Activated gamma-delta T cell (primary cell): ENCODE data around the gene PTGIS.

Experiments
- DNase-seq: peaks from one replicate; lab custom pipeline; 2025; lab: John Stamatoyannopoulos, UW

The PTGIS gene

DNA sequence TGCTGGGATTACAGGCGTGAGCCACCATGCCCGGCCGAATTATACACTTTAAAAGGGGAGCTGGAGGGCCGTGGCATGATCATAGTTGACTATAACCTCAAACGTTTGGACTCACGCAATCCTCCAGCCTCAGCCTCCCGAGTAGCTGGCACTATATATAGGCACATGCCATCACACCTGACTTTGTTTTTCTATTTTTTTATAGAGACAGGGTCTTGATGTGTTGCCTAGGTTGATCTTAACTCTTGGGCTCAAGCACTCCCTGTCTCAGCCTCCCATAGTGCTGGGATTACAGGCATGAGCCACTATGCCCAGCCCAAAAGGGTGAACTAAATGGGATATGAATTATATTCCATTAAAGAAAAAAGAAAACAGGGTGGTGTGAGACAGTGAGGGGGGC lies 7.8 kb downstream of the PTGIS start:
- DNase-seq = no peak

DNA sequence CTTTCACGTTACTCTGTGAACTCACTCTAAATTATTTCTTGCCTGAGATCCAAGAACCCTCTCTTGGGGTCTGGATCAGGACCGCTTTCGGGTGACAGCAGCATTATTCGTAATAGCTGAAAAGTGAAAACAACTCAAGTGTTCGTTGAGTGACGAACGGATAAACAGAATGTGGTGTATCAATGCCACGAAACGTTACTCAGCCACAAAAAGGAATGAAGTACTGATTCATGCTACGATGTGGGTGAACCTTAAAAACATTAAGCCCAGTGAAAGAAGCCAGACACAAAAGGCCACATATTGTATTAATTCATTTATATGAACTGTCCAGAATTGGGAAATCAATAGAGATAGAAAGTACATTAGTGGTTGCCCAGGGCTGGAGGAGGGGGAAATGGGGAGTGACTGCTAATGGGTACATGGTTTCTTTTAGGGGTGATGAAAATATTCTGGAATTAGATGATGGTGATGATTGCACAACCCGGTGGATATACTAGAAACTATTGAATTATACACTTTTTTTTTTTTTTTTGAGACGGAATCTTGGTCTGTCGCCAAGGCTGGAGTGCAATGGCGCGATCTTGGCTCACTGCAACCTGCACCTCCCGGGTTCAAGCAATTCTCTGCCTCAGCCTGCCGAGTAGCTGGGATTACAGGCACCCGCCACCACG lies 8.4 kb downstream of the PTGIS start:
- DNase-seq = no peak

DNA sequence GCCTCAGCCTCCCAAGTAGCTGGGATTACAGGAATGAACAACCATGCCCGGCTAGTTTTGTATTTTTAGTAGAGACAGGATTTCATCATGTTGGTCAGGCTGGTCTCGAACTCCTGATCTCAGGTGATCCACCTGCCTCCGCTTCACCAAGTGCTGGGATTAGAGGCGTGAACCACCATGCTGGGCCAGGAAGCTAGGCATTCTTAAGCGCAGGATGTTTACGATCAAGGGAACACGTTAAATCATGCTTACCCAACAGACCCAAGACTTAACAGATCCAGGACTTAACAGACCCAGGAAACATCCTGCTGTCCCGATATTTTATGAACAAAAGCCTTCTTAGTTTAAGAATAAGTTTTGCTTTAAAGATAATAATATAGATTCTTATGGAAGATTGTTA lies 9.1 kb downstream of the PTGIS start:
- DNase-seq = no peak

DNA sequence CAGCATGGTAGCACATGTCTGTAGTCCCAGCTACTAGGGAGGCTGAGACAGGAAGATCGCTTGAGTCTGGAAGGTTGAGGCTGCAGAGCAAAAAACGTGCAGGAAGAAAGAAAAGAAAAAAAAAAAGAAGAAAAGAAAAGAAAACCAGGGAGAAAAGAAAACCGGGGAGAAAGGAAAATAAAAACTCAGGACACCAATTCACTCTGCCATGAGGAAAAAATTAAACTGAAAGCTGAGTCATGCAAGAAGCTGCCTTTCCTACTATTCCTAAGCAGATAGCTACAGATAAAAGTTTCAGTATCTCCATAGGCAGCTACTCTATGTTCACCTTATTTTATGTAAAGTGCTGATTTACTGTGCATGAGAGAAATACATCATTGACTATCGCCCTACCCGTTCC lies 10.5 kb downstream of the PTGIS start:
- DNase-seq = no peak

DNA sequence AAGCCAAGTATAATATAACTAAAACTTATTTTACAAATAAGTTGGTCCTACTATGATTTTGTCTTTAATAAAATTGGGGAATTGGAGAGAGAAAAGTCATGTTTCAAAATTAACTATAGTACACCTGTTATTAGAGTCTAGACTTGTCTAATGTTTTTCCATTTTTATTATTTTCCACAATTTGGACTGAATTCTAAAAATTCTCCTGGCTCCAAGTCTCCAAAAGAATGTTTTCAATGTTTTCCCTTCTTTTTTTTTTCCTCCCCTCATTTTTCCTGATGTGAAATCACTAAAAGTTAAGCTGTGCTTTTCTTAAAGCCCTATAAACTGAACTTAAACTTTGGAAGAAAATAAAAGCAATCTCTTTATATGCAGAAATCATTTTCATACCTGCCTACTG lies 11.3 kb downstream of the PTGIS start:
- no peak for DNase-seq

DNA sequence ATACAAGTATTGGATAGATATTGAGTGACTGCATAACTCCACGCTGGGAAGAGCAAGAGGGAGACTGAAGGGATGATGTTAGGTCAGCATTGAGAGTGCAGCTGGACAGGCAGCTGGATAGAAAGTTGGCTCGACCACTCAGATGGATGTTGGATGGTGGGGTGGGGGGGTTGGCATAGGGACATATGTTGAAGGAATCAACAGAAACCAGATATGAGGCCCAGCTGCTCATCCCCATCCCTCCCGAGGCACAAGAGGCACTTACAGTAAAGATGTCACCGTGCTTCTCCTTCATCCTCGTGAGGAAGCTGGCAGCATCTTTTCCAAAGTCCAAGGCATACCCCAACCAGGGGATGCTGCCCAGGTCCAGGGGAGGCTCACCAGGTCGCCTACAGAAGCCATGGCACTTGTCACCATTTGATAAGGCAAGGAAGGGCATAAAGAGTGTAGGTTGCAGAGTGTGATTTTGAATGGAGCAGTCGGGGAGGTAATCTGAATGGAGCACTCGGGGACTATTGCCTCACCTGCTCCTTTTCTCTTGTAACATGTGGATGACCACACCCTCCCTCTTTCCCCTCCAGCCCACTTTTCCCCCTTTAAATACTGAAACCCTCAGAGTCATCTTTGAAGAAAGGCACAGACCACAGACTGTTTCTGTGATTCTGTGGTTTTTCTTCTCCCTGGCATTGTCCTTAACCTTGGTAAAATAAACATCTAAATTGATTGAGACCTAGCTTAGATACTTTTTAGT lies 18.0 kb downstream of the PTGIS start:
- DNase-seq = no peak

DNA sequence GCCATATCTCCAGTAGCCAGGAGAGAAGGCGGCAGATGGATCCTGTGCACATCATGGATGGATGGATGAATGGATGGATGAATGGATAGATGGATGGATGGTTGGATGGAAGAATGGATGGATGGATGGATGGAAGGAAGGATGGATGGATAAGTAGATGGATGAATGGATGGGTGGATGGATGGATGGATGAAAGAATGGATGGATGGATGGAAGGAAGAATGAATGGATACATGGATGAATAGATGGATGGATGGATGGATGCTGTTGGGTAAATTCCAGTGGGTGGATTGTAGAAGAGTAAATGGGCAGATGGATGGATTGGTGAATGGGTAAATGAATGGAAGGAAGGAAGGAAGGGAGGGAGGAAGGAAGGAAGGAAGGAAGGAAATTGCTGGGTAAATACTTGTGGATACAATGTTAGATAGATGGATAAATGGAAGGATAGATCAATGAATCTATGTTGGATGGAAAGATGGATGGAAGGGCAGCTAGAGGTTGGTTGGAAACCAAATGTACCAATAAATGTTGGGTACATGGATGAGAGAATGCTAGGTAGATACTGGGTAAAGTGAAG lies 19.5 kb downstream of the PTGIS start:
- no peak for DNase-seq

DNA sequence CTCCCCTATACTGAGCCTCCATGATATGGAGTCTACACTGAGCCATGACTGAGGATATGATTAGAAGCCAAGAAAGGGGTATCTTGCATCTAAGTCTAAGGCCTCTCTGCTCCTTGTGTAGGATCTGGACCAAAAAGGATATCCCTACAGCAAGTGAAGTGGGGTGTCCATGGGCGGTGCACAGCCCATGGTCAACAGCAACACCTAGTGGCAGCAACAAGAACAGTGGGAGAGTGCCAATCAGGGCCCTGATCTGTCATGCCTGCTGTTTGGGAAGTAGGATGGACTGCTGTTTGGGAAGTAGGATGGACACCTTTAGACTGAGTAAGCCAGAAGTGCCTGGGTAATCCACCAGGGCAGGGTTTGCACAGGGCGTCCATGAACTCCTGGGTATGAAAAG lies 22.4 kb downstream of the PTGIS start:
- no peak for DNase-seq

DNA sequence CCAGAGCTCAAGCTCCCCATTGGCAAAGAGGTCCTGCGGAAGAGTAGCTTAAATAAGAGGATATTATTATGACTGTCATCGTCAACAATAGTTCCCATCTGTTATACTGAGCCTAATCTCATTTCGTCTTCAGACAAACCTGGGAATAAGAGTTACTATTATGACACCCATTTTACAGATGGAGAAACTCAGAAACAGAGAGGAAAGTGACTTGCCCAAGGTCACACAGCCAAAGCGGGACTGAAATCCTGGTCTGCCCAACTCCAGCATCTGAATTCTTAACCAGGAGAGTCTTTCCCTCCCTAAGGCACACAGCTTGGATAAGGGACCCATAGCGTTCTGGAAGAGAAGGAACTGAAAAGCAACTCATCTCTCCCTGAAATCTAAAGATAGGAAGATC lies 23.4 kb downstream of the PTGIS start:
- no peak for DNase-seq

DNA sequence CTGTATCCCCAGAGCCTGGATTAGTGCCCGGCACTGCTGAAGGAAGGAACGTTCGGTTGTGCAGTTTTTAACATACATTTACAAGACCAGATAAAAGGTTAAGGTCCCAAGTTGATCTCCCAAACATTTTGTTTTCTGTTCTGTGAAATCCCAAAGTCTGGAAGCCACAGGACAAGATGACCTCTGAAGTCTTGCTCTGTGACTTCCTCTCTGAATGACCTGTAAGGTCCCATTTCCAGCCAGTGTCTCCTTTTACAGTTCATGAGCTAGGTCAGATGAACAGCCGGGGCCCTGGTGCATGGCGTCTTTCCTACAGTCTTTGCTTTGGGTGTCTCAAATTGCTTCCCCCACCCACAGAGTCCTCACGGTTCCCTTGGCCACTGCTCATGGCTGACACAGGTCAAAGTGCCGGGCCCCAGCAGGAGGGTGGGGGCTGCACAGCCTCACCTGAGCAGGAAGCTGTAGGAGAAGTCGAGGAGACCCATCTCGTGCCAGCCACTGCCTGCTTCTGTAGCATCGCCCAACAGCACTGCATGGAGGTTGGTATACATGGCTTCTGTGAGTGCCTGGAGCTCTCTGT lies 24.0 kb downstream of the PTGIS start:
- no peak for DNase-seq

DNA sequence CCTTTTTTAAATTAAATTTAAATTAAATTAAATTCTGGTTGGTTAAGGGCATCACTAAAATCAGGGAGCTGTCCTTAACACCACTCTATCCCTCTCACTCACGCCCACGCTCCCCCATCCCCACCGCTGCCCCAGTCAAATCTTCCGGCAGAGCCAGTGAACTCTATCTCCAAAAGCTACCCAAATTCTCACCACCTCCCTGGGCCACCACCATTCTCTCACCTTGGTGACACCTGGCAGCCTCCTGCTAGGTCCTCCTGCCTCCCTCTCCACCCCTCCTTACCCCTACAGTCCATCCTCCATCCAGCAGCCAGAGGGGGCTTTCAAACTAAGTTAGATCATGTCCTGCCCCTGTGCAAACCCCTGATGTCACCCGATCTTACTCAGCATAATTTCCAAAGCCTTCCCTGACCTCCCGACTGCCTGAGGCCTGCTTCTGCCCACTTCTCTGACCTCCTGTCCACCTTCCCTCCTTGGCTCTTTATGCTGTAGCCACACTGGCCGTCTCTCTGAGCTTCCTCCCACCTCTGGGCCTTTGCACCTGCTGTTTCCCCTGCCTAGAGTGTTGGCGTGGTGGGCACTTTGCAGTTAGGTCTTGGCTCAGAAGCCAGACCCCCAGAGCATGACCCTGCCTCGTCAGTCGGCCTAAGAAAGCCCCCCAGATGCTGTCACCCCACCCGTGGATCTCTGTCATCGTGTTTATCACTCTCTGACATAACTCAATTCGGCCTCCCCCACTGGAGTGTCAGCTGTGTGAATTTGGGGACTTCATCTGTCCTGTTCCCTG lies 24.7 kb downstream of the PTGIS start:
- DNase-seq = no peak

DNA sequence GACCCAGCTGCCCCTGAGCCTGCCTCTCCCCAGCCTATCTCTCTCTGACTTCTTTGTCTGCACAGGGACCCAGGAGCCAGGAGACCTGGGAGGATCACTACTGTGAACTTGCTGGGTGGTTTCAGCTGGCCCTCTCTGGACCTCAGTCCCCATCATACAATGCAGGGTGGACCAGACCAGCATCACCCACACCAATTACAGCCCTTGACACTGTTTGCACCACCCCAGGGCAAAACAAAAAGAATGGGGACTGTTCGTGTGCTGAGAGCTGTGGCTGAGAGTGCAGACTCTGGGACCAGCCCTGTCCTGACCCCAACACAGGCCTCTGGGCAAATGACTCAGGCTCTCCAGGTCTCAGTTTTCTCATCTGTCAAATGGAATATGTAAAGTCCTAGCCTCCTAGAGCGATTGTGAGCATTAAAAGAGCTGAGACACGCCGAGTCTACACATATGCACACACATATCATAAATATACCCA lies 25.4 kb downstream of the PTGIS start:
- DNase-seq = no peak

DNA sequence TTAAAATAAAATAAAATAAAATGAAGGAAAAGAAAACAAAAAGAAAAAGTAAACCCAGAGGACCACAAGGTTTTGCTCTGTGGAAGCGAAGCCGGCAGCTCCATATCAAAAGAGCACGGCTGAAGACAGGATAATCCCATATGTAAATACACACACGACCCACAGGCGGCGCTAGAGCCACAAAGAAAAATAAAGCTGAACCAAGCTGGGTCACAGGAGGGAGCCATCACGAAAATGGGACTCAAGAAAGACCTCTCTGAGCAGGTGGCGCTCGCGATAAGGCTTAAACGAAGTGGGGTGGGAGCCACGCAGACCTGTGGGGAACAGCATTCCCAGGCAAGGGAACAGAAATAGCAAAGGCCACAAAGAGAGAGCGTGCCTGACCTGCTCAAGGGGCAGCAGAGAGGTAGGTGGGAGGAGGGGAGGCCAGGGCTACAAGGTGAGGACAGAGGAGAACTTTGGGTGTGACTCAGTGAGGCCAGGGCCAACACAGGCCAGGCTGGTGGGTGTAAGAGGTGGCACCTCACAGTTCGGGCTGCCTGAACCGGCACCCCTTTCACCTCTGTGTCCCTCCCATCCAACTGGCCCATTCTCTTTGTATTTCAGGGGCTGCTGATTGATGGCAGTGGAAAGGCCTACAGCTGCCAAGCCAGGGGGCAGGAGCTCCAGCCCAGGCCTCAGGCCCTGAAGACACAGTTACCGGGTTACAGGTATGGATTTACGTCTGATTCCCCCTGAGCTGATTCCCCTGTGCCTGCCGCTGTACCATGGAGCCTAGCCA lies 26.0 kb downstream of the PTGIS start:
- no peak for DNase-seq

DNA sequence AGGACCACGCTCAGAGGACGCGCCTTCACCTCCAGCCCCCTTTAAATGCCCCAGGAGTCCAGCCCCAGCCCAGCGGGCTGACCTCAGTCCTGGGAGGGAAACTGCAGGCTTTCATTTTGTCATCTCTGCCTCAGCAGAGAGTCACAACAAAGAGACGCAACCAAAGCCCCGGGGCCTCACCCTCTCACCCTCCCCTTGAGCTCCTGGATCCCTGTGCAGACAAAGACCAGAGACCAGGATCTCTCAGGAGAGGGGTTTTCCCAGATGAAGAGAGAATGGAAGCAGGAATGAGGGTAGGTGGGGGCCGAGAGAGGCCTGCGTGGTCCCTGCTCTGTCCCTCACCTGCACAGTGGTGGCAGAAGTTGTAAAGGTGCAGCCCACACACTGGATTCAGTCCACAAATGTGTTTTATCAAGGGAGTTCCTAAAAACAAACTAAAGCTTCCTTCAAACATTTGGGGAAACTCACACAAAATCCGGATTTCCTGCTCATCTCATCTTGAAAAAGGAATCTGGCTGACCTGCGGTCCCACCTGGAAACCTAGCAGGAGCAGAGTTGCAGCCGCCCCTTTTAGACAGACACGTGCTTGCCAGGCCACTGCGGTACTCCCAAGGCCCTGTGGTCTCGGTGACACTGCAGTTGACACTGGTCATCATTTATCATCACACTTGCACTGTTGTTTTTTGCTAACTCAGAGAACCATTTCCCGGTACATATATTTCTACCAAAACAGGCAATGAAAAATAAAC lies 27.1 kb downstream of the PTGIS start:
- no peak for DNase-seq

DNA sequence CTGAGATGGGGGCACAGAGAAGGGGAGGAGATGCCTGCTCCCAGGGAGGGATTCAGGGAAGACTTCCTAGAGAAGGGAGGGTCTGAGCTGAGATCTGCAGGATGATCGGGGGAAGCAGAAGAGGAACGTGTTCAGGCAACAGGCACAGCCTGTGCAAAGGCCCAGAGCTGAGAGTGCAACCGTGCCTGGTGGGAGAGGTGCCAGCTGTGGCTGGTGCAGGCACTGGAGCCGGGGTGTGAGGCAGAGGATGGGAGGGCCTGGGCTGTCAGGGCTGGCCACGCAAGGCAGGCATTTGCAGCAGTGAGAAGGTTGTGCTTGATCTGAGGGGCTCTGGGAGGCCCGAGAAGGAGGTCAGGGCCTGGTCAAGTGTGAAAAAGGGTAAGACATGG lies 27.7 kb downstream of the PTGIS start:
- no peak for DNase-seq

DNA sequence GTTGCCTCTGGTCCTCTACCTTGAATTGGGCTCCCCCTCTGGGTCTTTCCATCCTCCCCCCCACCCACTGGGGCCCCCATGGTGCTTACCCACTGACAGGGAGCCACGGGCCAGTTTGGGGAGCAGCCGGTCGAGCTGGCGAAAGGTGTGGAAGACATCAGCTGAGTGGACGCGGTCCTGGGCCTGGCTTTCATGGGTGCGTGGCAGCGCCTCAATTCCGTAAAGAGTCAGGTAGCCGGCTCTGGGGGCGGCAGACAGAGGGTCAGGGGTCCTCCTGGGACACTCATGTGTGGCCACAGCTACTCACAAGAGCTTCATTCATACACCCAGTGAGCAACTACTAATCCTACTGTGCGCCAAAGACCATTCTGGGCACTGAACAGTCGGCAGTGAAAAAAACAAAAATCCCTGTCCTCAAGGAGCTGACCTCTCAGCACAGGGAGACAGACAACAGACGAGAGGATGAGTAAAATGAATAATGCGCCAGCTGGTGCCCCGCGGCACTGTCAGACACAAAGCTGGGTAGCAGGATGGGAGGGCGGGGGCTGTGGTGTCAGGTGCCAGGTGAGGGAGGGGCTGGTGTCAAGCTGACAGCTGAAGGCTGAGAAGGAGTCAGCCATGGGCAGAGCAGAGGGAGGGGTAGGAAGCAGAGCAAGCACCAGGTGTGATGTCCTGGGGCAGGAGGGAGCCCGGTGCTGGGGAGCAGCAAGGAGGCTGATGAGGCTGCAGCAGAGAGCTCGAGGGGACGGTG lies 28.3 kb downstream of the PTGIS start:
- no peak for DNase-seq

DNA sequence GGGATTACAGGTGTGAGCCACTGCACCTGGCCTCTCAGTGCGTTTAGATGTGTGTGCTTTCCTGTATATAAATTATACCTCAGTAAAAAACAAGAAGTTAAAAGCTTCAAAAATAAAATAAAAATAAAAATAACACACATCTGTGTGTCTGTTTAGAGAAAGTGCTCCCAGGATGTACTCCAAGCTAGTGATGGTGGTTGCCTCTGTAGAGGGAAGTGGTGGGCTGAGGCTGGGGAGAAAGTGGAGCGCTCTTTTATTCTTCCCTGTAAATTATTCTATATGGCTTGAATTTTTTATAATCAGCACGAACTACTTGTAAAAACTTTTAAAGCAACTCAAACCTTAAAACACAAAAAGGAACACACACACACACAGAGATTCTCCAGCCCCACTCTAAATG lies 29.0 kb downstream of the PTGIS start:
- DNase-seq = no peak

DNA sequence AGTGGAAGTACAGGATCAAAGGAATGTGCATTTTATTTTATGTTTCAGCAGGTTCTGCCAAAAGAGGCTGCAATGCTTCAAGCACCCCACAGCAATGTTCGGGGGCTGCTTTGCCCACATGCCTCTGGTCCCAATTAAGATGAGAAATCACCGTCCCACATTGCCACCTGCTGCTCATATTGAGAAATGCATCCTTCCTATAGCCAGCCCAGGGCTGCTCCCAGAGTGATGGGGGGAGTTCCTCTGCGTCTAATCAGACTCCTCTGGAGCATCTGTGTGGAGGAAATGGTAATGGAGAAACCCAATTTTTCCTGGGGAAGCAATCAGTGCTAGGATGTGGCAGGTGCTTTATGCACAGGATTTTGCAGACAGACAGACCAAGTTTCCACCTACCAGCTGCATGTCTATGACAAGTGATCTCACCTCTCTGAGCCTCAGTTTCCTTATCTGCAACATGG lies 33.7 kb downstream of the PTGIS start:
- no peak for DNase-seq

DNA sequence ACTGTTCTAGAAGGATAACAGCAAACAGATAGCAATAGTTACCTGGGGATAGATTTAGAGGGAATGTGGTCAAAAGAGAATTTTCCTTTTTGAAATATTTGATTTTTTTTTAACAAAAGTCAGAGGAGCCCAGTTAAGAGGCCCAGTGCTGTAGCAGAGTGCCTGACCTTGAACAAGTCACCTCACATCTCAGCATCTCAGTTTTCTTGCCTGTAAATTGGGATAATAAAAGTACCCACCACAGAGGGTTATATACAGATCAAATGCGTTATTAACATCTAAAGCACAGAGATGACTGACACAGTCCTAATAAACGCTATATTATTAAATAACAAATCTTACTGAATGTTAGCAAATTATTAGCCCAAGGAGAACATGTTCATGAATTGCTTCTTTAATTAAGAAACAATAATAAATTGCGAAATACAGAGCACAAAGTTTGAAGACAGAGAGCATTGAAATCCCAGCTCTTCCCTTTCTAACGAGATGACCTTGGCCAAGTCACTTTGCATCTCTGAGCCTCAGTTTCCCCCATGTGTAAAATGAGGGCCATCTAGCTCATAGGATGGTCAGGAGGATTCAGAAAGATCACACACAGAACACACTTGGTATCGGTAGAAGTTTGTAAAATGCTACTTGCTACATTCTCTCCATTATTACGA lies 35.5 kb downstream of the PTGIS start:
- DNase-seq = no peak
